Measurements from ENCODE around the gene ANO6.
"Not testable (repeated sequence)": the region's sequence is repeated elsewhere in the genome, so short reads cannot be mapped to it uniquely, and the experiment has no call there.

Gene ANO6

DNA sequence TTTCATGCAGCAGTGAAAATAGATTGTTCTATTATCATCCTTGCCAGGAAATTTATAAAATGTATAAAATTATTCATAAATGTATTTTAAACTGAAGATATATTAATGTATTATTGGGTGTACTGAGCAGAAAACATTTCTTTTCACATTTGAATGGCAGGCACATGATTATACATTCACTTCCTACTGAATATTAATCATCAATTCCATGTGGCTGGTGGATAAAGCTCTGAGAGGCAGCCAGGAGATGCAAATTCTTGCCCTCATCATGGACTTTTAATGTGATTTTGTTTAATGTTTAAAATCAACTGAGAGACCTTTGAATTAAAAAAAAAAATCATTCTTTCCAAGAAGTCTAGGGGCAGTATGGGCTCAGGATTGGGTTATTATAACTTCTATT is 40.8 kb downstream of the ANO6 start:
- TF ChIP-seq, protein P1, sequence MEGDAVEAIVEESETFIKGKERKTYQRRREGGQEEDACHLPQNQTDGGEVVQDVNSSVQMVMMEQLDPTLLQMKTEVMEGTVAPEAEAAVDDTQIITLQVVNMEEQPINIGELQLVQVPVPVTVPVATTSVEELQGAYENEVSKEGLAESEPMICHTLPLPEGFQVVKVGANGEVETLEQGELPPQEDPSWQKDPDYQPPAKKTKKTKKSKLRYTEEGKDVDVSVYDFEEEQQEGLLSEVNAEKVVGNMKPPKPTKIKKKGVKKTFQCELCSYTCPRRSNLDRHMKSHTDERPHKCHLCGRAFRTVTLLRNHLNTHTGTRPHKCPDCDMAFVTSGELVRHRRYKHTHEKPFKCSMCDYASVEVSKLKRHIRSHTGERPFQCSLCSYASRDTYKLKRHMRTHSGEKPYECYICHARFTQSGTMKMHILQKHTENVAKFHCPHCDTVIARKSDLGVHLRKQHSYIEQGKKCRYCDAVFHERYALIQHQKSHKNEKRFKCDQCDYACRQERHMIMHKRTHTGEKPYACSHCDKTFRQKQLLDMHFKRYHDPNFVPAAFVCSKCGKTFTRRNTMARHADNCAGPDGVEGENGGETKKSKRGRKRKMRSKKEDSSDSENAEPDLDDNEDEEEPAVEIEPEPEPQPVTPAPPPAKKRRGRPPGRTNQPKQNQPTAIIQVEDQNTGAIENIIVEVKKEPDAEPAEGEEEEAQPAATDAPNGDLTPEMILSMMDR (conservative IDR thresholded peaks at IDR 0.05; ENCODE audit: low read depth, low read length): no peak
- DNase-seq (ENCODE audit: low read depth): no peak
- H3K4me3 ChIP-seq (ENCODE audit: low read length): no peak overlapping the region

DNA sequence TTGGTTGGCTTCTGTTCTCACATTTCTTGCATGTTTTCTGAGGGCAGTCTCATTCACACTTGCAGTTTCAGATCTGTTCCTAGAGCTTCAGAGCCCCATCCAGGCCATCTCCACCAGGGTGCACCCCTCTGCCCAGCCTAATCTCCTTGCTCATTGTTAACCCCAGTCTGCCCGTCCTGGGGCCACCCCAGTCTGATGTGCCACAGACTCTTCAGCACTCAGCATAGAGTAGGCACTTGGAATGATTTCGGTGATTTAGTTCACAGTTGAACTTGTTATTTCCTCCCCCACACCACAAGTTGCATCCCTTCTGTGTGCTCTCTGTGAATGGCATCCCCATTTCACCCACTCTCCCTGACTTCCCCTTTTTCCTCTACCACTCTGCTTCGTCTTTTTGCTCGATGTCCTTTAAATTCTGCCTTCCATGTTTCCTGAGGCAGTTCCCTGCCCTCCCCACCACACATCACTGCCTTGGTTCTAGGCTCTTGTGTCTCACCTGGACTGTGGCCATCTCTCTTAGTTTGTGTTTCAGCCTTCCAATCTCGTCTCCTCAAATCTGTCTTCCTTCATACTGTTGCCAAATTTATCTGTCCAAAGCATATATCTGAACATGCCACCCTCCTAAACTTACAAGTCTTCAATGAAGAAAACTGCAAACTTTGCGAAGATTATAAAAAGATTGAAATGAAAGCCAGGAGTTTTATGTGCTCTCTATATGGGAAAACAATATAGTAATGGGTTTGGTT is 41.5 kb downstream of the ANO6 start:
- no peak for DNase-seq (ENCODE audit: low read depth)
- TF ChIP-seq, protein P1 (conservative IDR thresholded peaks at IDR 0.05; ENCODE audit: low read depth, low read length): no peak
- no peak overlapping the region for H3K4me3 ChIP-seq (ENCODE audit: low read length)

- DNase-seq (ENCODE audit: low read depth): no peak
- TF ChIP-seq, protein P1 (conservative IDR thresholded peaks at IDR 0.05; ENCODE audit: low read depth, low read length): no peak
Observed at GRCh38 chr12:45259675-45260074, 43.8 kb downstream of the ANO6 start.

GRCh38 chr12:45260104-45260815 is 44.4 kb downstream of the ANO6 start:
- H3K4me3 ChIP-seq (ENCODE audit: low read length): no peak overlapping the region
- DNase-seq (ENCODE audit: low read depth): no peak
- TF ChIP-seq, protein P1 (conservative IDR thresholded peaks at IDR 0.05; ENCODE audit: low read depth, low read length): no peak

More at GRCh38 chr12:45259675-45260074, 43.8 kb downstream of the ANO6 start:
- no peak overlapping the region for H3K4me3 ChIP-seq (ENCODE audit: low read length)

DNA sequence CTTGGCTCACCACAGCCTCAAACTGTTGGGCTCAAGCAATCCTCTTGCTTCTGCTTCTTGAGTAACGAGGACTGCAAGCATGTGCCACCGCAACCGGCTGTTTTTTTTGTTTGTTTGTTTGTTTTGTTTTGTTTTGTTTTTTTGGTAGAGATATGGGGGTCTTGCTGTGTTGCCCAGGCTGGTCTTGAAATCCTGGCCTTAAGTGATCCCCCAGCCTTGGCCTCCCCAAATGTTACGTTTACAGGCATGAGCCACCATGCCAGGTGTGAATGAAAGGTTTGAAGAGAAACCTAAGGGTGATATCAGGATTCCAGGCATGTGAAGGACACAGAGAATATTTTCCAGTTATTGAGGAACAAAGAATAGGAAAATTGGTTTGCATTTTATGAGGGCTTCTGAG is 45.0 kb downstream of the ANO6 start:
- DNase-seq (ENCODE audit: low read depth): no peak
- TF ChIP-seq, protein P1 (conservative IDR thresholded peaks at IDR 0.05; ENCODE audit: low read depth, low read length): no peak
- no peak overlapping the region for H3K4me3 ChIP-seq (ENCODE audit: low read length)

DNA sequence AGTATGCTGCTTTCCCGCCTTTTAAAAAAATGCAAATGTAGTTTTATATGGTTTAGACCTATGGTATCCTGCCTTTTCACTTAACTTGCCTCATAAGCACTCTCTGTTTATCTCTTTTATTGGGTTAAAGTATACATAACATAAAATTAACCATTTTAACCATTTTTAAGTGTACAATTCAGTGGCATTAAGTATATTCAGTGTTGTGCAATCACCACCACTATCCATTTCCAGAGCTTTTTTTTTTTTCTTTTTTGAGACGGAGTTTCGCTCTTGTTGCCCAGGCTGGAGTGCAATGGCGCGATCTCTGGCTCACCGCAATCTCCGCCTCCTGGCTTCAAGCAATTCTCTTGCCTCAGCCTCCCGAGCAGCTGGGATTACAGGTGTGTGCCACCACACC is 46.3 kb downstream of the ANO6 start:
- DNase-seq (ENCODE audit: low read depth); H3K4me3 ChIP-seq (ENCODE audit: low read length): not testable (repeated sequence)

DNA sequence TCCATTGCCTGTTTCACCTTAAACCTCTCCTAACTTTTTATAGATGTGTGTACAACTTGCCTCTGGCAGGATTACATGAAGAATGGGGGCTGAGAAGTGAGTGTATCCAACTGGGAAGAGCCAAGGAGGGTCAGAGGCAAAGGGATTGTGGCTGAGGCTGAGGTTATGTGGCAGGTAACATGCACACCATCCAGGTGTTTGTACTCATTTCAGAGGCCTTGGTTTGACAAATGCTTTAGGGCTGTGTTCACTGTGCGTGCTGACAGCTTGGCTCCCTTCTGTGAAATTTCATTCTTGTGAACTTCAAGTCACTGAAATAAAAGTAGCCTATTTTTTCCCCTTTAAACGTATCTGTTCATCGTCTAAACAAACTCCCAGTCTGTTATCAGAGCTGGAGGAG is 47.7 kb downstream of the ANO6 start:
- no peak overlapping the region for H3K4me3 ChIP-seq (ENCODE audit: low read length)
- DNase-seq (ENCODE audit: low read depth): no peak
- TF ChIP-seq, protein P1 (conservative IDR thresholded peaks at IDR 0.05; ENCODE audit: low read depth, low read length): no peak
